ENCODE results near the gene KNSTRN.

The KNSTRN gene

DNA sequence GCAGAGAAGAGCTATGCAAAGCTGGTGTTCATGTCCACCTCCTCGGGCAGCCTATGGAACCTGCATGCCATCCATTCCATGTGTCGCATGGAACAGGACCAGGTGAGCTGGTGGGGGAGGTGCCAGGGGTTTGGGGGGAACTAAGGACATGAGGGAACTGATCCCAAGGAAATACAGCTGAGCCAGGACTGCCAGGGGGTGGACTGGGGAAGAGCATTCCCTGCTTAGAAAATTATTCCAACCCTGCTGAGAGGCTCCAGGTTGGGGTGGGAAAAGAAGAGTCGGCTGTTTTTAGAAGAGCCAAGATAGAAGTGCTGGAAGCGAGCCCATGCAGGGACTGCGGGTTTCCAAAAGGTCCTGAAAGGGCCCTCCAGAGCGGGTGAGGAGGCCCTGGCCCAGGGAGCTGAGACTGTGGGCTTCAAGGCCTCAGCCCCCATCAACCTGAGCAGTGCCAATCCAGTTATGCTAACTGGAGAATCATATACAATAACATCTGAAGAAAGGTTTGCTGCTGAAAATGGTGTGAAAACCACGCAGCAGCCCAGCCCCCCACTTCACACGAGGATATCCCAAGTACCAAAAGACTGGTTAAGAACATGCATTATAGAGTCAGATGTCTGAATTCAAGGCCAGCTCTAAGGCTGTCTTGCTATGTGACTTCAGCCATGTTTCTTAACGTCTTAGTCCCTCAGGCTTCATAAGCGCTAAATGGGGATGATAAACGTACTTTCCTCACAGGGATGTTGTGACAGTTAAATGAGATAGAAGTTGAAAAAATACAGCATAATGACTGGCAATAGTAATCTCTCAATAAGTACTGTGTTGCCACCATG is 16.7 kb upstream of the KNSTRN start:
- DNase-seq (ENCODE audit: low read depth), result no peak

DNA sequence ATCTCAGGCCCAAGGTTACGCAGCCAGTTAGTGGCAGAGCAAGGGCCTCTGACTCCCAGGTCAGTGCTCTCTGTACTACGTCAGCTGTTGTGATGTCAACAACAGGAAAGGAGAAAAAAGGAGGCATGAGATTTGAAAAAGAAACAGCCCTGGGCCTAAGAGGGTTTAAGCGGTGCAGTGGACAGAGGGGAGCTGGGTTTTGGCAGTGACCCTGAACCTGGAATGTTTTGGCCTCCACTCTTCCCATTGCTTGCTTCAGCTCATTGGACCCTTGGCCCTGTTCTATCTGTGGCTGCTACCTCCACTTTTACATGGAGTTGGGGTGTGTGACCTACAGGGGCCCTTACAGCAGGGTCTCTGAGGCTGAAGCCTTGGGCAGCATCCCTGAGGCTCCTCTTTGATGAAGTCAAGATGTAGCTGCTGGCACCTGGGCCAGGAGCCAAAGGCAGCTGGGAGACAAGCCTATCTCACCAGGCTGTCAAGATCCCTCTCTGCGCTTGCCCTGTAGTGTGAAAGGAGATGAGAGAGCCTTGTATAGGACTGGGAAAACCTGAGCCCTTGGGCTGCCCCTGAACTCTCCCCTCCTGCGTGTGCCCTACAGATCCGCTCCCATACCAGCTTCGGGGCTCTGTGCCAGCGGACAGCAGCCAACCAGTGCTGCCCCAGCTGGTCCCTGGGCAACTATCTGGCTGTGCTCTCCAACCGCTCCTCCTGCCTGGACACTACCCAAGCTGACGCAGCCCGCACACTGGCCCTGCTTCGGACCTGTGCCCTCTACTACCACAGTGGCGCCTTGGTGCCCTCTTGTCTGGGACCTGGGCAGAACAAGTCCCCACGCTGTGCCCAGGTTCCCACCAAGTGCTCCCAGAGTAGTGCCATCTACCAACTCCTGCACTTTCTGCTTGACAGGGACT is 15.8 kb upstream of the KNSTRN start:
- DNase-seq (ENCODE audit: low read depth), result no peak

DNA sequence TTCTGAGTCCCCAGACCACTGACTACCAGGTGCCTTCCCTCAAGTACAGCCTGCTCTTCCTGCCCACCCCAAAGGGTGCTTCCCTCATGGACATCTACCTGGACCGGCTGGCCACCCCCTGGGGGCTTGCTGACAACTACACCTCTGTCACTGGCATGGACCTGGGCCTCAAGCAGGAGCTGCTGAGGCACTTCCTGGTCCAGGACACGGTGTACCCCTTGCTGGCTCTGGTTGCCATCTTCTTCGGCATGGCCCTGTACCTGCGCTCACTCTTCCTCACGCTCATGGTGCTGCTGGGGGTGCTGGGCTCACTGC is 15.2 kb upstream of the KNSTRN start:
- DNase-seq (ENCODE audit: low read depth), result no peak

DNA sequence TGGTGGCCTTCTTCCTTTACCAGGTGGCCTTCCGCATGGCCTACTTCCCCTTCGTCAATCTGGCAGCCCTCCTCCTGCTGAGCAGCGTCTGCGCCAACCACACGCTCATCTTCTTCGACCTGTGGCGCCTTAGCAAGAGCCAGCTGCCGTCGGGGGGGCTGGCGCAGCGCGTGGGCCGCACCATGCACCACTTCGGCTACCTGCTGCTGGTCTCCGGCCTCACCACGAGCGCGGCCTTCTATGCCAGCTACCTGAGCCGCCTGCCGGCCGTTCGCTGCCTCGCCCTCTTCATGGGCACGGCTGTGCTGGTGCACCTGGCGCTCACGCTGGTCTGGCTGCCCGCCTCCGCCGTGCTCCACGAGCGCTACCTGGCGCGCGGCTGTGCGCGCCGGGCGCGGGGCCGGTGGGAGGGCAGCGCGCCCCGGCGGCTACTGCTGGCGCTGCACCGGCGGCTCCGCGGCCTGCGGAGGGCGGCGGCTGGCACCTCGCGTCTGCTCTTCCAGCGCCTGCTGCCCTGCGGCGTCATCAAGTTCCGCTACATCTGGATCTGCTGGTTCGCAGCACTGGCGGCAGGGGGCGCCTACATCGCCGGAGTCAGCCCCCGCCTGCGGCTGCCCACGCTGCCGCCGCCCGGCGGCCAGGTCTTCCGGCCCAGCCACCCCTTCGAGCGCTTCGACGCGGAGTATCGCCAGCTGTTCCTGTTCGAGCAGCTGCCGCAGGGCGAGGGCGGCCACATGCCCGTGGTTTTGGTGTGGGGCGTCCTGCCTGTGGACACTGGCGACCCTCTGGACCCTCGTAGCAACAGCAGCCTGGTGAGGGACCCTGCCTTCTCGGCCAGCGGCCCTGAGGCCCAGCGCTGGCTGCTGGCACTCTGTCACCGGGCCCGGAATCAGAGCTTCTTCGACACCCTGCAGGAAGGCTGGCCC is 14.6 kb upstream of the KNSTRN start:
- peak; percentile 44 for DNase-seq (ENCODE audit: low read depth)

DNA sequence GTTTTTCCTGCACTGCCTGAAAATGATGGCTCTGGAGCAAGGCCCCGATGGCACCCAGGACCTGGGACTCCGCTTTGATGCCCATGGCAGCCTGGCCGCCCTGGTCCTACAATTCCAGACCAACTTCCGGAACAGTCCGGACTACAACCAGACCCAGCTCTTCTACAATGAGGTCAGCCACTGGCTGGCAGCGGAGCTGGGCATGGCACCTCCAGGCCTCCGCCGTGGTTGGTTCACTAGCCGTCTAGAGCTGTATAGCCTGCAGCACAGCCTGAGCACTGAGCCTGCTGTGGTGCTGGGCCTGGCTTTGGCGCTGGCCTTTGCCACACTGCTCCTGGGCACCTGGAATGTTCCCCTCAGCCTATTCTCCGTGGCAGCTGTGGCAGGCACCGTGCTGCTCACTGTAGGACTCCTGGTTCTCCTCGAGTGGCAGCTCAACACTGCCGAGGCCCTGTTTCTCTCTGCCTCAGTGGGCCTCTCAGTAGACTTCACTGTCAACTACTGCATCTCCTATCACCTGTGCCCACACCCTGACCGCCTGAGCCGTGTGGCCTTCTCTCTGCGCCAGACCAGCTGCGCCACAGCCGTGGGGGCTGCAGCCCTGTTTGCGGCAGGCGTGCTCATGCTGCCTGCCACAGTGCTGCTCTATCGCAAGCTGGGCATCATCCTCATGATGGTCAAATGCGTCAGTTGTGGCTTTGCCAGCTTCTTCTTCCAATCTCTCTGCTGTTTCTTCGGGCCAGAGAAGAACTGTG is 13.6 kb upstream of the KNSTRN start:
- no peak for DNase-seq (ENCODE audit: low read depth)

DNA sequence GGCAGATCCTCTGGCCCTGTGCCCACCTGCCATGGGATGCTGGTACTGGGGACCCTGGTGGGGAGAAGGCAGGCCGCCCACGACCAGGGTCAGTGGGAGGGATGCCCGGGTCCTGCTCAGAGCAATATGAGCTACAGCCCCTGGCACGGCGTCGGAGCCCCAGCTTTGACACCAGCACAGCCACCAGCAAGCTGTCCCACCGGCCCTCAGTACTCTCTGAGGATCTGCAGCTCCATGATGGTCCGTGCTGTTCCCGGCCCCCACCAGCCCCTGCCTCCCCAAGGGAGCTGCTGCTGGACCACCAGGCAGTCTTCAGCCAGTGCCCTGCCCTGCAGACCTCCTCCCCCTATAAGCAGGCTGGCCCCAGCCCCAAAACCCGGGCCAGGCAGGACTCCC is 13.0 kb upstream of the KNSTRN start:
- DNase-seq (ENCODE audit: low read depth), result no peak

DNA sequence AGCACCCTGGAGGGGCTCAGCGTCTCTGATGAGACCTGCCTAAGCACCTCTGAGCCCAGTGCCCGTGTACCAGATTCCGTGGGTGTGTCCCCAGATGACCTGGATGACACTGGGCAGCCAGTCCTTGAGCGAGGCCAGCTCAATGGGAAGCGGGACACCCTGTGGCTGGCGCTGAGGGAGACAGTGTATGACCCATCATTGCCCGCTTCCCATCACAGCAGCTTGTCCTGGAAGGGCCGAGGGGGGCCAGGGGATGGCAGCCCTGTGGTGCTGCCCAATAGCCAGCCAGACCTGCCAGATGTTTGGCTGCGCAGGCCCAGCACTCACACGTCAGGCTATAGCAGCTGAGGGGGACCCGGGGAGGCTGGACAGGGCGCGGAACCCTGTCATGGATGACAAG is 12.6 kb upstream of the KNSTRN start:
- DNase-seq (ENCODE audit: low read depth), result no peak

DNA sequence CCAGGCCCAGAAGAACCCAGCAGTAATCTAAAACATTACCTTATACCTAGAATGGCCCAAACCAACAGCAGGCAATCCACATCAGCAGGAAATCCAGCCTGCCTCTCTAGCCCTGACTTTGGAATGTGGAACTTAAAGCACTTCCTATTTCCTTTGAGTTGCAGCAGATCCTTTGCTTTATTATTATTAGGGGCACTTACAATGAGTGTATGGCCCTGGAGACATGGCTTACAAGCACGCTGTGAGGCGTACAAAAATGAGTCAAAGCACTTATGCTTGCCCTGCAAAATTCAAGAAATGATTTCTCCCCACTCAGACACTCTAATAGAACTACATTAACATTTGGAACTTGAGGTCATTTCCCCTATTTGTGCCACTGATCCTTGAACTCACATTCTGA is 9.5 kb upstream of the KNSTRN start:
- no peak for DNase-seq (ENCODE audit: low read depth)

DNA sequence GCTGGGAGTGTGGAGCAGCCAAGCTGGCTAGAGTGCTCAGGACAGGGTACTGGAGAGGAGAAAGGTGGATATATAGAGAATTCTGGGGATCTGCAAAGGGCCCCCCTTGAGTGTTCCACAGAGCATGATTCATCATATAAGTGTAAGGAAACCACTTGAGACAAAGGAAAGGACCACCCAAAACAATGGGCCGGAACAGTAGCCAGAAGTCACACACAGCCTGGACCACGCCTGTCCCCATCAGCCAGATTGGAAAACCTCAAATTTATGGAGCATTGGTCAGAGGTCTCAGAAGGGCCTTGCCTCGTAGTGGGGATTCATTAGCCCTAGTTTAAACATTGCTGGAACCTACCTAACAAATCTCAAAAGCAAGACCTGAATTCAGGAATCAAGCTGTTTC is 4.9 kb upstream of the KNSTRN start:
- no peak for DNase-seq (ENCODE audit: low read depth)

DNA sequence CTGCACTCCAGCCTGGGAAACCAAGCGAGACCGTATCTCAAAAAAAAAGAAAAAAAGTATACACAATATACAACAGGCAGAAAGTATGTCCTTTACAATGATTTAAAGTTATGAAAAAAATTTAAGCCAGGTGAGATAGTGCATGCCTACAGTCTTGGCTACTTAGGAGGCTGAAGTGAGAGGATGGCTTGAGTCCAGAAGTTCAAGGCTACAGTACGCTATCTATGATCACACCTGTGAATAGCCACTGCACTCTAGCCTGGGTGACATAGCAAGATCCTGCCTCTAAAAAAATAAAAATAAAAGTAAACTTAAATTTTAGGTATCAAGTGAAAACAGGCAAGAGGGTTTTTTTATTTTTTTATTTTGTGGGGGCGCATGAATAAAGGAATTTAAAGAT is 3.1 kb upstream of the KNSTRN start:
- no peak for DNase-seq (ENCODE audit: low read depth)

DNA sequence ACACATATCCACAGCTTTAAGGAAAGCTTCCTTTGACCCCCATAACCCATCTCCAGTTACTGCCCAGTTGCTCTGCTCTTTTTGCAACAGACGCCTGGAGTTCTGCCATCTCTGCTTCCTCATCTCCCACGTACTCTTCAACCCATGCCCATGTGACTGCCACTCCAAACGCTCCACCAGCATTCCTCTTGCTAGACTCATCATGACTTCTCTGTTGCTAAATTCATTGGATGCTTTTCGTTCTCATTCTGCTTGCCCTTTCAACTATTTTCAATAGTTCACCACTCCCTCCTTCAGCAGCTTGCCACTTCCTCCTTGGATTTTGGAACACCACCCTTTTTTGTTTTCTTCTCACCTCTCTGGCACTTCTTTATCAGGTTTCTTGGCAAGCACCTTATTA is 2.7 kb upstream of the KNSTRN start:
- DNase-seq (ENCODE audit: low read depth), result no peak

DNA sequence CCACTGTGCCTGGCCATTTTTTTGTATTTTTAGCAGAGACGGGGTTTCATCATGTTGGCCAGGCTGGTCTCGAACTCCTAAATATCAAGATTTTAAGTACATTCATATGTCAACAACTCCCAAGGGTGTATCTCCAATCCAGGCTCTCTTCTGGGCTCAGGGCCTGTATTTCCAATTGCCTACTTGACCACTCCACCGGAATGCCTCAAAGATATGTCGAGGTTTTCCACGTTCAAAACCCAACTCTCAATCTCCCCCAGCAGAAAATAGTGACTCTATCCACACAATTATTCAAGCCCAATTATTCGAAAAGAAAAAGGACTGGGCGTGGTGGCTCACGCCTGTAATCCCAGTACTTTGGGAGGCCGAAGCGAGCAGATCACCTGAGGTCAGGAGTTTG is 1.9 kb upstream of the KNSTRN start:
- no peak for DNase-seq (ENCODE audit: low read depth)

DNA sequence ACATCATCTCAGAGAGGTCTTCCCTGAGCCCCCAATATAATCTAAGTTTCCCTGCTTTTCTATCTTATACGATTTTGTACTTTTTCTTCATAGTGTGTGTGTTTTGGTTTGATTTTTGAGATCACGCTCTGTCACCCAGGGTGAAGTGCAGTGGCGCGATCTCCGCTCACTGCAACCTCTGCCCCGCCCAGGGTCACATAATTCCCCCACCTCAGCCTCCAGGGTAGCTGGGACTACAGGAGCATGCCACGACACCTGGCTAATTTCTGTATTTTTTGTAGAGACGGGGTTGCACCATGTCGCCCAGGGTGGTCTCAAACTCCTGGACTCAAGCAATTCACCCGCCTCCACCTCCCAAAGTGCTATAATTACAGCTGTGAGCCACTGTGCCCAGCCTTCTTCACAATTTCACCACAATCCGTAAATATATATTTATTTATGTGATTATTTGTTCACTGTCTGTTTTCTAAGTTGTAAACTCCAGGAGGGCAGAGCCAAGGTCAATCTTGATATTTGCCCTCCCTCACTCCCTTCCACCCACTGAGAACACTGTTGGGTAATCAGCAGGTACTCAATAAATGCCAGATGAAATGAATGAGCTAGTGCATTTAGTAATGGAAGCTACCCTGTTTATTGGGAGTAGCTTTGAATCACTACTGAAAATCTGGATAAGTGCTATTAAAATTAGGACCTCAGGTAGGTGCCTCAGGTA is 547 bp upstream of the KNSTRN start:
- no peak for DNase-seq (ENCODE audit: low read depth)

DNA sequence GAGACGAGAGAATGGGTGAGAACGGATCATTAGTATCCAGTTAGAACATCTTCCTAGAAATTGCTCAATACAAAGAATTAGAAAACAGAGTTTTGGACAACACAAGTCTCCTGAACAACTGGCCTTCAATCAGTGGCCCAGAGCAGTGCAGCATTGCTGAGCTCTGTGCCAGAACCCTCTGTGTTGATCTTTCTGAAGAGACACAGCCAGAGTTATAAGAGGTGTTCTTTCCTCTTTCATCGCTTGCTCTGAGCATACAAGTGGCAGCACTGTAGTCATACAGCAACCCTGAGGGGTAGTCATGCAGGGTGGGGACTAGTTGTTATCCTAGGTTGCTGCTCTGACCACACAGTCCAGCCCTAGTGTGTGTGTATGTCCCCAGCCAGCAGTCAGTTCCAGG is 4.0 kb downstream of the KNSTRN start:
- DNase-seq (ENCODE audit: low read depth), result no peak

DNA sequence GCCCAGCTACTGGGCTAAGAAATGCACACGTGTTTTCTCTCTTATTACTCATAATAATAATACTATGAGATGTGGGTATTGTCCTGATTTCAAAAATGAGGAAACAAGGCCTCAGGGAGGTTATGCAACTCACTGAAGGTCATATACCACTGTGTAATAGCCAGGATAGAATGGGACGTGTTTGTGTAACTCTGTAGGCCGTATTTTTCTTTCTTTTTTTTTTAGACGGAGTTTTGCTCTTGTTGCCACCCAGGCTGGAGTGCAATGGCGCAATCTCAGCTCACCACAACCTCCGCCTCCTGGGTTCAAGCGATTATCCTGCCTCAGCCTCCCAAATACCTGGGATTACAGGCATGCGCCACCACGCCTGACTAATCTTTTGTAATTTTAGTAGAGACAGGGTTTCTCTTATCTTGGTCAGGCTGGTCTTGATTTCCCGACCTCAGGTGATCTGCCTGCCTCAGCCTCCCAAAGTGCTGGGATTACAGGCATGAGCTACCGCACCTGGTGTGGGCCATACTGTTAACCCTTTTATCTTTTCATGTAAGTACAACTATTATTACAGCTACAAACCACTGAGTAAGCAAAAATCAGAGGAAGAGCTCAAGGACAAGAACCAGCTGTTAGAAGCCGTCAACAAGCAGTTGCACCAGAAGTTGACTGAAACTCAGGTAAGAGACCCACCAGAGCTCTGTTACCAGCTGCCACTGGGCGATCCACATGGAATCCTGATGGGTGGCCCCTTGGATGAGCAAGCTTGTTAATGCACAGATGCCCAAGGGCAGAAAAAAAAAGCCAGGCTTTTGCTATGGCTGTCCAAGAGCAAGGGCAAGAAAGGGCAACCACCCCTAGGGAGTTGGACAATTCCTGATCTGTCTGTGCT is 6.7 kb downstream of the KNSTRN start:
- no peak for DNase-seq (ENCODE audit: low read depth)

DNA sequence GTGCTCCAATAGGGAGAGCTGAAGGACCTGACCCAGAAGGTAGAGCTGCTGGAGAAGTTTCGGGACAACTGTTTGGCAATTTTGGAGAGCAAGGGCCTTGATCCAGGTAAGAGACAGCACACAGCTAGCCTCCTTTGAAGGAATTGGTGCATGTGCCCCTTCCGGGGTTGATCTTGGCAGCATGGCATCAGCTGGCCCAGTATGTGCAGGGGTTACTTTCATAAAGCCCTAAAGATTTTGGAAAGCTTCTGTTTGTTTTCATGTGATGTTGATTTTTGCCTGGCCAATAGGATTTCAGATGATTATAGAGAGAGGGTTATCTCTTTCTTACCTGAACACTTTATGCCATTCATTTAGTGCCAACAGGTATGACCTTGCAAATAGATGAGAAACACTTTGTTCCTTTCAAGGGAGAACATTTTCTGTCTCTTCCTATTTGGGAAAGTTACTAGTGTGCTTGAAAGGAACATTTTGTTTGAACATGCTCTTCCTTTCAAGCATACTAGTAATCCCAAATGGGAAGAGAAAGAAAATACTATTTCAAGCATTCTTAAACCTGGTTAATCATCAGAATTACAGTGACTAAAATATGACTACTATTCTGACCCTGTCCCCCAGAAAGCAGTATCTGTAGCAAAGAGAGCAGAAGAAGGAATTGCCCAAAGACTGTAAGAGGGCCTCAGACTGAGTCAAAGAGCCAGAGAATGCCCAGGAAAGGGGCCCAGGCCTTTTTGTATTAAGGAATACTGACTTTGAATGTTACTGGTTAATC is 7.5 kb downstream of the KNSTRN start:
- no peak for DNase-seq (ENCODE audit: low read depth)

DNA sequence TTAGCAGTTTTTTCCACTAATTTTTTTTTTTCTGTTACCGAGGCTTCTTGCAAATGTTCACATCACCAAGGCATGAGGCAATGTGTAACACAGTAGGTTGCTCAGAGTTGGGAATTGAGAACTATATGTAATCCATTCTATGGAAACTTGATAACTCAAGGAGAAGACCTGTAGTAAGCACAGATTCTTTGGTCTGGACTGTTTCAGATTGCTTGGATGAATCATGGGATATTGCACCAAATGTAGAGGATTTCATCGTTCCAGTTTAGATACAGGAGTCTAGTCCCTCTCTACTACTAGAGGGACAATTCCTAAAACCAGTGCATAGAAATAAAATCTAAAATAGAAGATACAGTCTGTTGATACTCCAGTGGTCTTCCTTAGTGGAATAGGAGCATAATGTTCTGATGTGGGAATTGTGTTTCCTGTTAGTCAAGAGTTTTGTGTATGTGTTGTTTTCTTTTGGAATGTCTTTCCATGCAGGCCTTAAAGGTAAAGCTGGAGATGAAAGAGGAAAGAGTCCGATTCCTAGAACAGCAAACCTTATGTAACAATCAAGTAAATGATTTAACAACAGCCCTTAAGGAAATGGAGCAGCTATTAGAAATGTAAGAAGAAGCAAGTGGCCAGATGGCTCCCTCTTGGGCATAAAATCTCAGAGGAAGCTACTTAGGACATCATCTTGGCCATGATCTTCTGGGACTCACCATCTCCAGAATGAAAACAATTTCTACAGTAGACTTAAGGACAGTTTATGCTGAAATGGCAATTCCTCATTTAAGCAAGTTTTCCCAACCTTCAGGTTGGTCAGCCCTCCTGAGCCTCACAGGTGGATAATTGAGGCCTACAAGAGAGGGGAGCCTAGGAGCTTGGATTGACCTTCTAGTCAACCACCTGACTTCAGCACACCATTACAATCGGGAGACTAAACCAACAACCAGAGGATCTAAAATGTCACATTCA is 10.7 kb downstream of the KNSTRN start:
- no peak for DNase-seq (ENCODE audit: low read depth)

All from stimulated activated CD8-positive, alpha-beta memory T cell treated with anti-CD3 and anti-CD28 coated beads, Interleukin-7, amount 100 ng/mL, for 24 hours (primary cell).